ENCODE results near the gene PTPRG.

- no peak for TF ChIP-seq CTCF (IDR thresholded peaks at IDR 0.05 in 4 of 5, conservative IDR thresholded peaks at IDR 0.05 in 1 of 5)
- TF ChIP-seq POLR2A (IDR thresholded peaks at IDR 0.05): no peak
Observed at GRCh38 chr3:62128051-62128450, 566.7 kb downstream of the PTPRG start.
